Measurements from ENCODE around the gene CEACAM5.

CEACAM5 gene

GRCh38 chr19:41718761-41719160 lies 10.3 kb downstream of the CEACAM5 start:
- DNase-seq (ENCODE audit: low spot score) (no peak), ATAC-seq (ENCODE audit: low read depth) (no peak)
- Histone ChIP-seq H3K9me3 (ENCODE audit: severe bottlenecking) (no peaks in the 10 kb centered on the region), H3K36me3 (ENCODE audit: low read depth) (no peaks in the 10 kb centered on the region), H3K27ac (ENCODE audit: poor library complexity, severe bottlenecking) (no peak overlapping the region), H3K4me1 (ENCODE audit: insufficient read depth, poor library complexity, severe bottlenecking) (no peaks in the 10 kb centered on the region), H3K4me3 (ENCODE audit: severe bottlenecking) (no peak overlapping the region), H3K27me3 (ENCODE audit: insufficient read depth, poor library complexity, severe bottlenecking) (peaks cover 8% of the 10 kb centered on the region)
- TF ChIP-seq CTCF (IDR thresholded peaks at IDR 0.05; ENCODE audit: poor library complexity, severe bottlenecking) = no peak

- Histone ChIP-seq H3K9me3 (ENCODE audit: severe bottlenecking) (no peaks in the 10 kb centered on the region), H3K27ac (ENCODE audit: poor library complexity, severe bottlenecking) (no peak overlapping the region), H3K4me3 (ENCODE audit: severe bottlenecking) (no peak overlapping the region), H3K36me3 (ENCODE audit: low read depth) (no peaks in the 10 kb centered on the region), H3K4me1 (ENCODE audit: insufficient read depth, poor library complexity, severe bottlenecking) (no peaks in the 10 kb centered on the region), H3K27me3 (ENCODE audit: insufficient read depth, poor library complexity, severe bottlenecking) (peaks cover 16% of the 10 kb centered on the region)
- ATAC-seq (ENCODE audit: low read depth) = no peak
- no peak for TF ChIP-seq CTCF (IDR thresholded peaks at IDR 0.05; ENCODE audit: poor library complexity, severe bottlenecking)
- DNase-seq (ENCODE audit: low spot score) = no peak
Measured at GRCh38 chr19:41720103-41720502, 11.7 kb downstream of the CEACAM5 start.

GRCh38 chr19:41726493-41726892 lies 18.1 kb downstream of the CEACAM5 start:
- ATAC-seq (ENCODE audit: low read depth) (no peak), DNase-seq (ENCODE audit: low spot score) (no peak)
- Histone ChIP-seq H3K36me3 (ENCODE audit: low read depth) (no peaks in the 10 kb centered on the region), H3K27me3 (ENCODE audit: insufficient read depth, poor library complexity, severe bottlenecking) (peaks cover 17% of the 10 kb centered on the region), H3K9me3 (ENCODE audit: severe bottlenecking) (no peaks in the 10 kb centered on the region), H3K27ac (ENCODE audit: poor library complexity, severe bottlenecking) (no peak overlapping the region), H3K4me1 (ENCODE audit: insufficient read depth, poor library complexity, severe bottlenecking) (no peaks in the 10 kb centered on the region), H3K4me3 (ENCODE audit: severe bottlenecking) (no peak overlapping the region)
- no peak for TF ChIP-seq CTCF (IDR thresholded peaks at IDR 0.05; ENCODE audit: poor library complexity, severe bottlenecking)

- Histone ChIP-seq H3K27ac (ENCODE audit: poor library complexity, severe bottlenecking) (no peak overlapping the region), H3K4me3 (ENCODE audit: severe bottlenecking) (no peak overlapping the region), H3K4me1 (ENCODE audit: insufficient read depth, poor library complexity, severe bottlenecking) (no peaks in the 10 kb centered on the region), H3K27me3 (ENCODE audit: insufficient read depth, poor library complexity, severe bottlenecking) (peaks cover 10% of the 10 kb centered on the region), H3K36me3 (ENCODE audit: low read depth) (no peaks in the 10 kb centered on the region), H3K9me3 (ENCODE audit: severe bottlenecking) (no peaks in the 10 kb centered on the region)
- DNase-seq (ENCODE audit: low spot score) (no peak), ATAC-seq (ENCODE audit: low read depth) (no peak)
- TF ChIP-seq CTCF (IDR thresholded peaks at IDR 0.05; ENCODE audit: poor library complexity, severe bottlenecking) = no peak
Measured at GRCh38 chr19:41734156-41734555, 25.7 kb downstream of the CEACAM5 start.

GRCh38 chr19:41734585-41734984 lies 26.2 kb downstream of the CEACAM5 start:
- no peak for DNase-seq (ENCODE audit: low spot score)
- no peak for ATAC-seq (ENCODE audit: low read depth)
- Histone ChIP-seq H3K4me3 (ENCODE audit: severe bottlenecking) (no peak overlapping the region), H3K27ac (ENCODE audit: poor library complexity, severe bottlenecking) (no peak overlapping the region), H3K4me1 (ENCODE audit: insufficient read depth, poor library complexity, severe bottlenecking) (no peaks in the 10 kb centered on the region), H3K27me3 (ENCODE audit: insufficient read depth, poor library complexity, severe bottlenecking) (peaks cover 9% of the 10 kb centered on the region), H3K36me3 (ENCODE audit: low read depth) (no peaks in the 10 kb centered on the region), H3K9me3 (ENCODE audit: severe bottlenecking) (no peaks in the 10 kb centered on the region)
- no peak for TF ChIP-seq CTCF (IDR thresholded peaks at IDR 0.05; ENCODE audit: poor library complexity, severe bottlenecking)

Measured in RWPE2 (cell line).